Stimulated activated CD8-positive, alpha-beta memory T cell treated with anti-CD3 and anti-CD28 coated beads, Interleukin-12 subunit alpha, Interleukin-12 subunit beta, amount 100 ng/mL, for 1 hour (primary cell): ENCODE results near the gene KLK8.
A peak's percentile ranks its signal among the peaks of the same experiment; 100 is the strongest.
"Not testable (repeated sequence)": the region's sequence is repeated elsewhere in the genome, so short reads cannot be mapped to it uniquely, and the experiment has no call there.

Experiments
- DNase-seq: peaks from one replicate; pipeline ENCODE4 v3.0.0-alpha.2; 2020; ENCODE audit warnings: low read depth

The KLK8 gene

DNA sequence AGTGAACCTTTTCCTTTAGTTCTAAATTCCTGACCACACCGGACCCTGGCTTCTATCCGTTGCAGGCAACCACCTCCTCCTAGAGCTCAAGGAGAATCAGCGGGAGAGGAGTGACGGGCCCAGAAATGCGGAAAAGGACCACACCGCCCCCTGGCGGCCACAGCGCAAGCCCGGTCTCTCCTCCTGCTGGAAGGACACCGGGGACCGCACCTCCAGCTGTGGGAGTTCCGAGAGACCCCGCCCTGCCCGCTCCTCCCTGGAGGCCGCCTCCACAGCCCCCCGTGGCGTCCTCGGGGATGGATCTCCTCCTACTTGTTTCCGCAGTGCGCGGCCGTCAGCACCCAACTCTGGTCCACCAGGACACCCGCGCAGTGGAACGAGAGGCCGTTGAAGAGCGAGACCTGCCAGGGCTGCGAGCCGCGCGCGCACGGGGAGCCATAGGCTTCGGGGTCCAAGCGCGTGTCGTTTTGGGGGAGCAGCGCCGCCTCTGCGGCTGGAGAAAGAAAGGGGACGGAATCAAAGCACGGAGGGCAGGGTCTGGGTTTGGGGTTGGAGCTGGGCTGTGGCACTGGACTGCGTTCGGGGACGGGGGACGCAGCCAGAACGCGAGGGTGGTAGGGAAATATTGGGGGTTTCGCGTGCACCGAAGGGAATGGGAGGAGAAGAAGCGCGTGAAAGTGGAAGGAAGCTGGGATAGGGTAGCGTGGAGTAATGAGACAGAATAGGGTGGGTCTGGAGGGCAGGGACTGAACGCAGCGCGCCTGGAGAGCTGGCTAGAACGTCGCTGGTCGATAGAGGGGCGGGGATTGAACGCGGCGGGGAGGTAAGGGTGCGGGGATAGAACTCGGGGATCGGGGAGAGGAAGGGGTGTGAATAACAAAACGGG, 15.6 kb upstream of the KLK8 start:
- peak; percentile 25 for DNase-seq

DNA sequence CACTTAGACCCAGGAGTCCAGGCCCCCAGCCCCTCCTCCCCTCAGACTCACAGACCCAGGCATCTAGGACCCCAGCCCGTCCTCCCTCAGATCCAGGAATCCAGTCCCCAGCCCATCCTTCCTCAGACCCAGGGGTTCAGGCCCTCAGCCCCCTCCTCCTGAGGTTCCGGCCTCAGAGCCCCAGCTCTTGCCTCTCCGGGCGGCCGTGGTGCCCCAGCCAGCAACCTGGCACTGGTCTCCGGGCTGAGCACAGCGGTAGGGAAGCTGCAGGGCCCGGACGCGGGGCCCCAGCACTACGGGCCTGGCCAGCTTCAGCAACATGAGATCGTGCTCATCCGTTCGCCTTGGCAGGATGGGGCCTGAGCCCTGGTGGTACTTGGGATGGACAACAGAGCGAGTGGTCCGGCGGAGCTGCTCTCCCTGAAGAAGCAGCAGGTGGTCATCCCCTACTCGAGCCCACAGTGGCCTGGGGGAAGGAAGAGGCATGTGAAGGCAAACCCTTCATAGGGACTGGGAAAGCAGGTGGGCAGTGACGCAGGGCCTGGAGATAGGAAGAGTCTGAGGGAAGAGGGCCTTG, 14.4 kb upstream of the KLK8 start:
- no peak for DNase-seq

DNA sequence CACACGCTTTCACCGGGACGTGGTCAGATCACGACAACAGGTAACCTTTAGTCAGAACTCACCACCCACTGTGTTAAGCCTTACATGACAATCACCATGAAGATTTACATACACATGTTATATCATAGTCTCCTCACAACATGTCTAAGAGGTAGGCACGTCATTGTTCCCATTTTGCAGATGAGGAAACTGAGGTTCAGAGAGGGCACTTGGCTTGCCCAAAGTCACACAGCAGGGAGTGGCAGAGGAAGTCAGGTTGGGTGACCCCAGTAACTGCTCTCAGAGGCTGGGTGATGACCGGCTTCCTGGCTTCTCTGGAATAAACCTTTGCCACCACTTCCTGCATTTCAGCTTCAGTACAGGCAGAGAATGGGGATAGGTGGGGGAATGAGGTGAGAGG, 12.8 kb upstream of the KLK8 start:
- DNase-seq, result no peak

DNA sequence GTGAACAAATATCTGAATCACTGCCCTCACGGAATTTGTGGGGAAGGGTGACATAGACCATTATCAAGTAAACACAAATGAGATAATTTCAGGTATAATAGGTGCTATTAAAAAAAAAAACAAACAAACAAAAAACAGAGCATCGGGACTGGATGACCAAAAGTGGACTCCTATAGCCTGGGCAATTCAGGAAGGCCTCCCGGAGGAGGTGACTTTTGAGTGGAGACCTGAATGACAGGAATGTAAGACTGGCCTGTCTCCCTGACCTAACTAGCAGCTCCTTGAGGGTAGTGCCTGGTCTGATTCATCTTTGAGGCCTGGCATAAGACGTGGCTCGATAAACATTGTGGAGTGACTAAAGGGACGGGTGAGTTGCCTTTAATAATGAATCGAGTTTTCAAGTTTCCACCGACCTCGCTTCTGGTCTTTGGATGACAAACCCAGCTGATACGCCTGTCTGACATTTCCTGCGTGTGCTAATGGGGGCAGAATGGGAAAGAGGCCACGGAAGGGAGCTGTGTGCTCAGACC, 11.3 kb upstream of the KLK8 start:
- DNase-seq, result no peak

DNA sequence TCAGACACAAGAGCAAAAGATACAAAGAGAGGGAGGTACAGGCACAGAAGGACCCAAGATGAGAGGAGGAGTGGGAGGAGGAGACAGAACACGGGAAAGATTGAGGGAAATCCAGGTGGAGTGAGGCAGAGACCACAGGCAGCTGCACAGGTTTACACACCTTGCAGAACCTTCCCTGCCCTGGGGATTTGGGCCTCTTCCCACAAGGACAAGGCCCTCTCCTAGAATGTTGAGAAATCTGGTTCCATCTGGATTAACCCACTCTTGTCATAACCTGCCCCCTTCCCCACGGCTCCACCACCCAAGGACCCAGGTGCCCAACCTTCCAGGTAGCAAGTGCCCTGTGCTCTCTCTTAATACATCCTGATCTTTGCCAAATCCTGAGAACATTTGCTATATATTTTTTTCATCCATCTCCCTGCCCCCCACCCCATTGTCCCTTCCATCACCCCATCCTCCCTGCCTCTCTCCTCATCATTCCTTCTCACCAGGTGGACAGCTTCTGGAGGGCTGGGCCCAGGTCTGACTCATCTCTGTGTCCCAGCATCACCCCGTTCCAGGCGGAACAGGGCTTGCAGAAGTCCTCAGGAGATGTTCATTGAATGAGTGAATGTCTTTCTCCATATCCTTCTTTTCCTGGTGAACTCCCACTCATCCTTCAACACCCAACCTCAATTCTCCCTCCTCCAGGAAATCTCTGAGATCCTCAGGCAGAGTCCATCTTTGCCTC, 8.8 kb upstream of the KLK8 start:
- DNase-seq, result no peak

DNA sequence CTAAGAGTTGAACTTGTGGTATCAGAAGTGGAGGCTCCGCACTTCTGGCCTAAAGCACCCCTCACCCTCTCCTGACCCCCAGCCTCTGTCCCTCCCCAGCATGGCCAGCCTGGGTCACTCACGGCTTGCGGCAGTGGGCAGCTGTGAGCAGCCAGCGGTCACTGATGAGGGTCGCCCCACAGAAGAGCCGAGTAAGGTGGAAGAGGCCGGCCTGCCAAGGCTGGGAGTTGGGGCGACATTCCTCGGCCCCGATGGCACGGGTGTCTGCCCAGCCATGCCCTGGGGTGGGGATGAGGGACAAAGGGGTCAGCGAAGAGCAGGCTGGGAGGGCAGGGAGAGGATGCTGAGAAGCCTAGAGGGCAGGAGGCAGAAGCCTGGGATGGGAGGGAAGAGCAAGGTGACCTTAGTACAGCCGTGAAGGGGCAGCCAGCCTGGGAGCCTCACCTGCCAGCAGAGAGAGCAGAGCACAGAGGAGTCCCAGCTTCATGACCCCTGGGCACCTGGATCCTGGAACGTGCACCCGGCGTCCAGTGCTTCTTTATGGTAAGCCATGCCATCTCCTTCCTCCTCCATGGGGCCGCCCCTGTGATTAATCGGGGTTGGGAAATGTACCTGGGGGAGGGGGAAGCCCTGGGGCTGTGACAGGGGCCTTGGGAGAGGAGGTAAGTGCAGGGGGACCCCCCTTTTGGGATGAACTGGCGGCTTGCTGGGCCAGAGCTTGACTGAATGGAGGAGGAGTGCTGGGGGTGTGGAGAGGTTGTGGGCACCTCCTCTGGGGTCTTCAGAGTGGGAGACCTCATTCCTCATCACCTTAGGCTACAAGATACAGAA, 7.9 kb upstream of the KLK8 start:
- DNase-seq, result no peak

DNA sequence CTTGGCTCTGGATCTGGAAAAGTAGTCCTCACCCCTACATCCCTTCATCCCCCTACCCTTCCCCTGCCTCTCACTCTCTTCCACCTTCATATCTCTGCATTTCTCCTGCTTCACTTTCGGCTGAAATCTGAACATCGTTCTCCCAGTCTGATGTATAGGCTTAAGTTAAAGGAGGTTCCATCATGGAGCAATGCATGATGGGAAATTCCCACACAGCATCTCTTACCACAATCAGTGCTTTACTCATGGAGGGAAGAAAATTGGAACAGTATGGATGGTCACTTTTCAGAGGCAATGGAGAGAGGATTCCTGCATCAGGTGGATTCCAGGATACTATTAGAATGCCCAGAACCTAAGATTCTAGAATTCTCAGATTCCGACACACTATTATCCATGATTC, 6.1 kb upstream of the KLK8 start:
- DNase-seq, result no peak

DNA sequence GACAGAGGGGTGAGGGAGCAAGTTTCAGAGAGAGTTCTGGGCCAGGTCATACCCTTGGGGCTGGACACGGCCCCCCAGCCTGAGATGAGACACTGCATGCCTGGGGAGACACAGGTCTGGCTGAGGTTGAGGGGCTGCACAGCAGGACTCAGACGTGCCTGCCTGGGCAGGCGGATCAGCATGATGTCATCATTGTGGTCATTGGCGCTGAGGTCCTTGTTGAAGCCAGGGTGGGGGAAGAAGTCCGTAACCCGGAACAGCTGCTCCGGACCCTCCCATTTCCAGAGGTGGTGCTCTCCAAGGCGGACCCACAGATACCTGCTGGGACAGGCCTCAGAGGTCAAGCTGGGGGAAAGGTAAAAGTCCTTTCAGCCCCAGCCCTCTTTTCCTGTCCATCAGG, 5.0 kb upstream of the KLK8 start:
- no peak for DNase-seq

DNA sequence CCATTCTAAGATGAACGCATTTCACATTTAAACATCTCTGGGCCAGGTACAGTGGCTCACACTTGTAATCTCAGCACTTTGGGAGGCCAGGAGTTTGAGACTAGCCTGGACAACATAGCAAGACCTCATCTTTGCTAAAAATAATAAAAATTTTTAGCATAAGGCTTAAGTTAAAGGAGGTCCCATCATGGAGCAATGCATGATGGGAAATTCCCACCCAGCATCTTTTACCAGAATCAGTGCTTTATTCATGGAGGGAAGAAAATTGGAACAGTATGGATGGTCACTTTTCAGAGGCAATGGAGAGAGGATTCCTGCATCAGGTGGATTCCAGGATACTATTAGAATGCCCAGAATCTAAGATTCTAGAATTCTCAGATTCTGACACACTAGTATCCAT, 3.8 kb upstream of the KLK8 start:
- no peak for DNase-seq

DNA sequence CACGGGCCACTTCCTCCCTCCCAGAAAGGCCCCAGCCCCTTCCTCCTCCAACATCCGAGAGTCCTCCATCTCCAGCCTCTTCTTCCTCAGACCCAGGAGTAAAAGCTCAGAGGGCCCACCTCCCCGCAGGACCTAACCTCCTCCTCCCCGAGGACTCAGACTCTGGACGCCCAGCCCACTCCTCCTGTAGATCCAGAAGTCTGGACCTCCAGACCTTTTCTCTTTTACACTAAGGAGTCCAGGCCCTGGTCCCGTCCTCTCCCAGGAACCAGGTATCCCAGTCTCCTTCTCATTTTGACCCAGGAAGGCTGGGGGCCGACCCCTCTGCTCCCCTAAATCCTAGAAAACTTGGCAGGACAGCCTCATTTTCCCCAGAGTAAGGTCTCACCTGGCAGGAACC, 1.9 kb upstream of the KLK8 start:
- no peak for DNase-seq

DNA sequence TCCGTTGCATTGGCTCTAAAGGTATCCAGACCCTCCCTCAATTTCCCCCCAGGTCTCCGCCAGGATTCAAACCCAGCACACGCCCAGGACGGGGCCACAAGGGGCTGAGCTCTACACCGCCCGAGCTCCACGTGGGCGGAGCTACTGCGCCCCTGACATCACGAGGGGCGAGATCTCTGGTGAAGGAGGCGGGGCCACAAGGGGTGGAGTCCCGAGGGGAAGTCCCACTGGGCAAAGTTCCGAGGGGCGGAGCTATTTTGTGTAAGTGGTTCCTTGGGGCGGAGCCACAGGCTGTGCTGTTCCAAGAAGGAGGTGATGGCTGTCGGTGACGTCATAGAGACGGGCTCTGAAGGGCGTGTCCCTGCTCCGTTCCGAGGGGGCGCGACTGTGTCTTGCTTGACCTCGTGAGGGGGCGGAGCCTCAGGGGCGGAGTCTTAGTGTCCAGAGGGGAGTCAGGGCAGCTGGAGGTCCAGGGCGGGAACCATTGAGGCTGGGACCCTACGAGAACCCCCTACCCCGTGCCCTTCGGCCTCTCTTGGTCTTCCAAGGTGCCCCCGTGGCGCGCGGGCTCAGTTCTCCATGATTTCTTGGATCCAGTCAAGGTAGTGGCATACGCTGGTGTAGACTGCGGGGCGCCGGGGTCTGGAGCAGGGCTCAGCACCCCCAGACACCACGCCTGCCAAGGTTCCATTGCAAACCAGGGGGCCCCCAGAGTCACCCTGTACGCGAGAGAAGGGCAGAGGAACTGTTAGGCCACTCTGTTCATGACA, 1.3 kb upstream of the KLK8 start:
- DNase-seq, result no peak

DNA sequence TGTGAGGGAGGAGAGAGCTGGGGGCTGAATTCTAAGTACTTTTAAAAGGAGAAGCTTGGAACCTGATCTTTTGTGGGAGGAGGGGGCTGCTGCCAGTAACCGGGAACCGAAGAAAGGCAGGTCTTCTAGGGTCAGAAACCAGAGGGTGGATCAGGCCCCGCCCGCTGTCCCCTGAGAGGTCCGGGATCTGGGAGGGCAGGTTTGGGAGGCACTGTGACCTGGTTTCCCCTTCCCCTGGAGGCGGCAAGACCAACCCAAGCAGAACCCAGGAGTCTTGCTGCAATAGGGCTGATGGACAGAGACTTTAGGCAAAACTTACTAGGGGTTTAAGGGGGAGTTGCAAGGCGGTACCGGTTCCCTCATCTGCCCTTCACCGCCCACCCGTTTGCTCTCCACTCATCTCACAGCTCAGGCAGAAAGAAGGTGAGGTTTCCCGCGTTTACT, 707 bp upstream of the KLK8 start:
- no peak for DNase-seq

DNA sequence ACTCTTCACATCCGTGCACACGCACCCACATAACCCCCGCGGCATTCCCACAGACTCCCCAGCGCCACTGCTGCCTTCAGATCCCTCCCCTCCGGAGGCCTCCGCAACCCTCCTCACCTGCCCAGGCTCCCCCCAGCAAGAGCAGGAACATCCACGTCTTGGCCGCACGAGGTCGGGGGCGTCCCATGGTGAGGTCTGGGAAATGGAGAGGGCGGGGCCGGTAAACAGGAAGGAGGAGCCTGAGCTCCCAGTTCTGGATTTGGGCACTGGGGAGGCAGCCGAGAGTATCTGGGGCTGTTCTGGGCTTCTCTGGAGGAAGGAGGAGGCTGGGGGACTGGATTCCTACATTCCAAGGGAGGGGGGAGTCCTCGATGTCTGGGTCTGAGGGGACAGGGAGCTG, 423 bp downstream of the KLK8 start:
- DNase-seq, result no peak

DNA sequence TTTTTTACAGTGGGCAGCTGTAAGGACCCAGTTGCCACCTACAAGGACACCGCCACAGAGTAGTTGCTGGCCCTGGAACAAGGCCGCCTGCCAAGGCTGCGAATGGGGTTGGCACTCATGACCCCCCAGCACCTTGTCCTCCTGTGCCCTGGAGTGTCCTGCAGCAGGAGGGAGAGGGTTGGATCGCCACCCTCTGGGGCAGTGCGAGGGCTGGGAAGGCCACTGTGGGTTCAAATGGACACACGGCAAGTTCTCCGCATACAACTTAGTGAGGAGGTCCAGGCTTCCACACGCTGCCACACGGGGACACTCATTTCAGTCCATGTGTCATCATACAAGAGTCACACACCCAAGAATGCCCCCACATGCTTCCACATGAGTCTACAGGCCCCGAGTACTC, 978 bp downstream of the KLK8 start:
- DNase-seq, result no peak

DNA sequence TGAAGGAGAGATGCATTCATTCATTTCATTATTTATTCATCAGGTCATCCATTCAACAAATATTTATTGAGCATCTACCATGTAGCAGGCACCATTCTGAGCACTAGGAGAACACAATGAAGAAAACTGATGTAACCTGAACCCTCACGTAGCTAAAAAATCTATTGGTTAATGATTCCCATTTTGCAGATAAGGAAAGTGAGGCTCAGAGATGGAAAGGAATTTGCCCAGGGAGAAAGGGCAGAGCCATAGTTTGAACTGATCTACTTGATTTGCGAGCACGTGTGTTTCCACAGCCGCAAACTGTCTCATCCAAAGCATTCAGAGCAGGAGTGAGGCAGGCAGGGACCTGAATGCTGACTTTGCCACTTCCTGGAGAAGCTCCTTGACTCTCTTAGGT, 2.7 kb downstream of the KLK8 start:
- no peak for DNase-seq

DNA sequence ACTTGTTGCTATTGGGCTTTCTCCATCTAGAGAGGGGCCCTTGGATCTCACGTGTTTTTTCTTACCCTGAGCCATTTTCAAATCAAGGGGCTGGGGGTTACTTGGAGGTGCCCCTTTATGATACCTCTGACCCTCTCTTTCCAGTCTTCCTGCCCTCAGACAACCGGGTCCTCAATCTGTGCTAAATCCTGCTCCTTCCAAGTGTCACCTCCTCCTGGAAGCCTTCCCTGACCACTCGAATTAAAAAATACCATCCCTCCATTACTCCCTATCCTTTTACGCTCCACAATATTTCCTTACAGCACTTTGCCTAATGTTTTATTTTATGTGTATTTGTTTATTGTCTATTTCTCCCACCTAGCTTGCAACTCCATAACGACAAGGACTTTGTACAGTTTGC, 3.3 kb downstream of the KLK8 start:
- no peak for DNase-seq

DNA sequence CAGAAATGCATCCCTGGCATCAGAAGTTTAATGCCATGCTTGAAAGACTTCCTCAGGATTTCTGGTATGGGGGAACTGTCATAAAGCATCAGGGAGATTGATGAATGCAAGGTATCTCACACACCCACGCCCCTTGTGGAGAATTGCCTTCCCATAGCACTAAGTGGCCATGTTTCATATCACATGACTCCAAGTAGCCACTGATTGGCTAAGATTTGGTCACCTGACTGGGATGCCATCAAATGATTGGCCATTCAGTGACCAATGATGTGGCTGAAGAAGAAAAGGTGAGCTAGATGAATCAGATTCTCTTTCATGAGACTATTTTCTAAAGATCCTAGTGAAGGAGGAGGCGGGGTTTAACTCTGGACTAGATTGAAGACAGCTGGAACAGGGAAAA, 7.3 kb downstream of the KLK8 start:
- no peak for DNase-seq

DNA sequence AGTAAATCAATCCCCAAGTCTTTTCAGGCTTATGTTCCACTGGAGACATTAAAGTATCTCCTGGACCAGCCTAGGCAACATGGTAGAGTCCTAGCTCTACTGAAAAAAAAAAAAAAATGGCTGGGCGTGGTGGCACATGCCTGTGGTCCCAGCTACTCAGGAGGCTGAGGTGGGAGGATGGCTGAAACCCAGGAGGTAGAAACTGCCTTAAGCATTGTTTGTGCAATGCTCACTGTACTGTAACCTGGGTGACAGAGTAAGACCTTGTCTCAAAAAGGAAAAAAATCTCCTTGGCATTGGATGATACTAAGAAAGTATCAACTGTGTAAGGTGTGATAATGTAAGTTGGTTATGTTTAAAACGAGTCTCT, 8.8 kb downstream of the KLK8 start:
- no peak for DNase-seq

DNA sequence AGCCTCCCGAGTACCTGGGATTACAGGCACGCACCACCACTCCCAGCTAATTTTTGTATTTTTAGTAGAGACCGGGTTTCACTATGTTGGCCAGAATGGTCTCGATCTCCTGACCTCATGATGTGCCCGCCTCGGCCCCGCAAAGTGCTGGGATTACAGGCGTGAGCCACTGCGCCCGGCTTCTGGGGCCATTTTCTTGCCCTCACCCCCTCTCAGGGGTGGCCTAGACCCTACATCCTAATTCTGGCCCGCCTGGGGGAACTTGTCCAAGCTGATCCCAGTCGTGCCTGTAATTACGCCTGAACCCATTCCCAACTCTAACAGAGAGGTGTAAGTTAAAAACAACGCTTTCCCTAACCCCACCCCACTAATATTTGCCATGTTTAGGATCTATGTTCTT, 17.0 kb downstream of the KLK8 start:
- DNase-seq, result not testable (repeated sequence)

DNA sequence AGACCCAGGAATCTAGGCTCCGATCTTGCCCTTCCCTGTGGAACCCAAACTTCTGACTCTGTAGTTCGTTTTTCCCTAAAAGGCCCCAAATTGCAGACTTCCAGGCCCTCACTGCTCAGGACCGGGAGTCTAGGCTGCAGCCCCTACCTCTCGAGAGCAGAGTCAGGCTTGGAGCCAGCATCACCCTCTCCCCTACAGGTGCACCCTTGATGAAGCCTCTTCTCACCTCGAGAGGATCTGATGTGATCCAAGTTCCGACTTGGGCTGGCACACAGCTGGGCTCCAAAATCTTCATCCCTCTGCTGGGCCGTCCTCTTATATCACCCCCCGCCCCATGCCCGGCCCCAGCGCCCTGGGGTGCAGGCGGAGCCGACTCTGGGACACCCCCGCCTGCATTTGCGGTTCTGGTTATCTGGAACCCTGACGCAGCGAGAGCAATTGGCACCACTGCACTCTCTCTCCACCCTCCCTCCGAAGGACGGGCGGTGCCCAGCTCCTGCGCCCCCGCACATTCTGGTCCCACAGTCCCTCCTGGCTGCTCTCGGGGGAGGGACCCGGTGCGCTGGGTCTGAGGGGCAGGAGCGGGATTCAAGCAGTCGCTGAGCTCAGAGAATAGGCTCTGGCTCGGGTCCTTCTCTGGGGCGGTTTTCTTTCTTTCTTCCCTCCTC, 17.6 kb downstream of the KLK8 start, which contains the start of gene KLK7:
Gene KLK7, minus strand, starts transcription at position 293 of the 668 bp plus-strand sequence. CDS start 1,518 bp downstream, outside the sequence.
- DNase-seq, result no peak

DNA sequence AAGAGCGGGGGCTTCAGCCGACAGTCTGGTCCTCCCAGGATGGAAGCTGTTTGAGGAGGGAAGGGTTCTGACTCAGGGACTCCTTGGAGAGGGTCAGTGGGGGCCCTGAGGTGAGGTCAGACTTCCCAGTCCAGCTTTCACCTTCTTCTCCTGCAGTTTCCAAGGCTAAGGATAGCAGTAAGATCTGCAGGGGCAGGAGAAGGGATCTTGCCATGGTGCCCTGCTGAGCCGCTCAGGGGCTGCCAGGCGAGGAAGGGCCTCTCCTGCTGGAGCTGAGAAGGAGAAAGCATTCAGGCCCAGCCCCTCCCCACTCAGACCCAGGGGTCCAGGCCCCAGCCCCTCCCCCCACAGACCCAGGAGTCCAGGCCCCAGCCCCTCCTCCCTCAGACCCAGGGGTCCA, 19.2 kb downstream of the KLK8 start:
- no peak for DNase-seq
